Heart left ventricle (tissue), 13 donors: ENCODE data around the gene GPR141.

Experiments
- POLR2A ChIP-seq, 2 donors: fragments of 450-650 bp; IDR thresholded peaks; one replicate each; pipeline ENCODE4 v1.6.1; 2017; ENCODE audit warnings: antibody characterized with exemption in 2 of 2, mild to moderate bottlenecking in 2 of 2, moderate library complexity in 2 of 2
- TF ChIP-seq, protein P1 (sequence below), 12 donors: fragments of 200-600 bp; sonication (generic) in 4 of 12; IDR thresholded peaks; one replicate each; pipeline versions ENCODE4 v1.5.0 to v1.8.0; 2018 to 2022; ENCODE audit warnings: antibody characterized with exemption in 12 of 12, mild to moderate bottlenecking in 5 of 12
- donor health status: ischemic (EF 13 %, LVEDD 7.1; RV severe dilation, severe dysfunction).
- donor health status: DM: no; HTN: yes; CAD: no.
- donor health status: DM: no; HTN: no; CAD: no.
- donor health status: ischemic (EF 25% LVEDD 6.9; RV normal size, moderate dysfunction).
- donor health status: ischemic (EF 25% LVEDD 5.7; RV mildly dilated, moderate dysfunction).
- donor health status: ischemic (EF 35%, LVEDD 5.7; RV mildly dilated, moderate dysfunction).
- donor health status: nonischemic (EF 11% LVEDD 7.7; RV severe dilation, severe dysfunction).
- donor health status: DM: yes; HTN: yes; CAD: no.
- donor health status: PGD.
- donor health status: ischemic (EF 29% LVEDD 5.4; RV normal size, mild dysfunction).
- donor health status: nonischemic (EF 23%, LVEDD 6.1; RV moderate dilation, normal function).

- TF ChIP-seq, protein P1, sequence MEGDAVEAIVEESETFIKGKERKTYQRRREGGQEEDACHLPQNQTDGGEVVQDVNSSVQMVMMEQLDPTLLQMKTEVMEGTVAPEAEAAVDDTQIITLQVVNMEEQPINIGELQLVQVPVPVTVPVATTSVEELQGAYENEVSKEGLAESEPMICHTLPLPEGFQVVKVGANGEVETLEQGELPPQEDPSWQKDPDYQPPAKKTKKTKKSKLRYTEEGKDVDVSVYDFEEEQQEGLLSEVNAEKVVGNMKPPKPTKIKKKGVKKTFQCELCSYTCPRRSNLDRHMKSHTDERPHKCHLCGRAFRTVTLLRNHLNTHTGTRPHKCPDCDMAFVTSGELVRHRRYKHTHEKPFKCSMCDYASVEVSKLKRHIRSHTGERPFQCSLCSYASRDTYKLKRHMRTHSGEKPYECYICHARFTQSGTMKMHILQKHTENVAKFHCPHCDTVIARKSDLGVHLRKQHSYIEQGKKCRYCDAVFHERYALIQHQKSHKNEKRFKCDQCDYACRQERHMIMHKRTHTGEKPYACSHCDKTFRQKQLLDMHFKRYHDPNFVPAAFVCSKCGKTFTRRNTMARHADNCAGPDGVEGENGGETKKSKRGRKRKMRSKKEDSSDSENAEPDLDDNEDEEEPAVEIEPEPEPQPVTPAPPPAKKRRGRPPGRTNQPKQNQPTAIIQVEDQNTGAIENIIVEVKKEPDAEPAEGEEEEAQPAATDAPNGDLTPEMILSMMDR (IDR thresholded peaks at IDR 0.05): no peak
- no peak for TF ChIP-seq POLR2A (IDR thresholded peaks at IDR 0.05)
Measured at GRCh38 chr7:37724732-37725131, 41.2 kb downstream of the GPR141 start.
